ENCODE measurements around the gene STXBP4. TPM values are rescaled to one million over a fixed set of nuclear protein-coding genes. Genes with fewer than 3 reads are reported as not detected.

The STXBP4 gene
- total RNA-seq, 1 experiment from 2014 or later = 16.5 TPM

GRCh38 chr17:55040611-55041010 lies 72.0 kb downstream of the STXBP4 start:
- WGBS (ENCODE audit: extremely low coverage, insufficient read length, low lambda C conversion rate) = no CpG with 5 or more reads among the region's 4 CpGs
- no peak overlapping the region for H4K8ac ChIP-seq (replicated peaks; ENCODE audit: insufficient read length, low read depth, low read length)
- no peaks in the 10 kb centered on the region for H3K79me1 ChIP-seq (ENCODE audit: insufficient read depth, low read depth, low read length, poor library complexity, severe bottlenecking)
- no peak overlapping the region for H2AFZ ChIP-seq (ENCODE audit: low read length)
- H2AK5ac ChIP-seq (ENCODE audit: insufficient read length, low read length) = no peak overlapping the region
- no peak overlapping the region for H3K56ac ChIP-seq (ENCODE audit: insufficient read length, low read depth, low read length)
- no peak overlapping the region for H2BK20ac ChIP-seq (ENCODE audit: low read depth, low read length, poor library complexity, severe bottlenecking)
- H3K9me3 ChIP-seq (ENCODE audit: control insufficient read depth, low read depth, low read length) = no peaks in the 10 kb centered on the region
- H3K23ac ChIP-seq (ENCODE audit: insufficient read length, low read depth, low read length) = no peak overlapping the region
- H3K27me3 Mint-ChIP-seq (ENCODE audit: low read depth) = no peaks in the 10 kb centered on the region
- no peak overlapping the region for H3K4me2 ChIP-seq (ENCODE audit: insufficient read depth, insufficient read length, low read length)
- no peak overlapping the region for H3K18ac ChIP-seq (ENCODE audit: insufficient read length, low read depth, low read length)
- H3K27ac ChIP-seq (ENCODE audit: insufficient read length, low read depth, low read length) = no peak overlapping the region
- H4K91ac ChIP-seq (ENCODE audit: insufficient read length, low read depth, low read length) = no peak overlapping the region
- no peaks in the 10 kb centered on the region for H4K20me1 ChIP-seq (ENCODE audit: control insufficient read depth, insufficient read depth, insufficient read length)
- no peak overlapping the region for H2BK120ac ChIP-seq (ENCODE audit: low read depth, low read length, poor library complexity, severe bottlenecking)
- peaks cover 2 to 5% (median 2%) of the 10 kb centered on the region in 3 experiments; a peak in 4 of 7 replicates for H3K36me3 Mint-ChIP-seq (ENCODE audit: insufficient read depth in 1 of 3, low read depth in 3 of 3)
- no peaks in the 10 kb centered on the region for H3K4me1 ChIP-seq (ENCODE audit: insufficient read depth, low read length)
- H3K9me3 Mint-ChIP-seq = no peaks in the 10 kb centered on the region
- H3K27ac Mint-ChIP-seq = no peak overlapping the region
- H4K5ac ChIP-seq (ENCODE audit: insufficient read length, low read depth, low read length) = no peak overlapping the region
- H3K14ac ChIP-seq (ENCODE audit: insufficient read depth, low read length) = no peak overlapping the region
- no peak overlapping the region for H3K4ac ChIP-seq (ENCODE audit: low read depth, low read length)
- no peaks in the 10 kb centered on the region for H3K27me3 ChIP-seq (ENCODE audit: insufficient read depth, low read length)
- H3K79me2 ChIP-seq (ENCODE audit: insufficient read depth, low read length) = no peaks in the 10 kb centered on the region
- H3K9ac ChIP-seq (ENCODE audit: extremely low read depth, insufficient read length, low read length) = no peak overlapping the region
- TF ChIP-seq CTCF (conservative IDR thresholded peaks at IDR 0.05) = no peak
- no peak overlapping the region for H3T11ph ChIP-seq (ENCODE audit: low read length)
- DNase-seq = no peak
- H3K23me2 ChIP-seq (ENCODE audit: insufficient read length, low read depth, low read length, poor library complexity, severe bottlenecking) = no peaks in the 10 kb centered on the region
- no peaks in the 10 kb centered on the region for H3K4me1 Mint-ChIP-seq
- H2BK15ac ChIP-seq (ENCODE audit: low read depth, low read length) = no peak overlapping the region
- no peak overlapping the region for H2BK12ac ChIP-seq (ENCODE audit: insufficient read length, low read depth, low read length)
- no peak overlapping the region for H2BK5ac ChIP-seq (ENCODE audit: insufficient read length, low read length)
- H3K4me3 Mint-ChIP-seq = no peak overlapping the region

Measured in H9 (cell line).